ENCODE results near the gene IQSEC3. TPM values are rescaled to one million over a fixed set of nuclear protein-coding genes. Genes with fewer than 3 reads are reported as not detected.
"Not testable (repeated sequence)": the region's sequence is repeated elsewhere in the genome, so short reads cannot be mapped to it uniquely, and the experiment has no call there.

IQSEC3 gene
- polyA plus RNA-seq, 2 donors, result 0.13 to 0.14 TPM

DNA sequence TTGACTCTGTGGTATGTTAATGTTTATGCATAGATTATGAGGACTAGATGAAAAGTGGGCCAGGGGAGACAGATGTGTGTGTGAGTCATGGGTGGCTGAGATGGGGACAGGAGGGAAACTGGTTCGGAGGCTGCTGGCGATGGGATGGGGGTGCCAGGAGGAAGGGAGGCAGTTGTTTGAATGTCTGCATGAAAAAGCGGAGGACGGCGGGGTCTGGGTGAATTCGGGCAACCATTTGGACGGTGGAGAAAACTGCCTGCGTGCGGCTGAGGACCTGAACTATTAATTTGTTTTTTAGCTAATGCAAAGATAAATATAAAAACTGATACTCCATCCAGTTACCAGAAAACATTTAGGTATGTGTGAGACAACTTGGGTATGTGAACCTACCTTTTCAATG, 27.8 kb upstream of the IQSEC3 start:
- WGBS, 2 donors, result 78 to 81% methylated on average over 8 to 9 of the region's 9 CpGs

DNA sequence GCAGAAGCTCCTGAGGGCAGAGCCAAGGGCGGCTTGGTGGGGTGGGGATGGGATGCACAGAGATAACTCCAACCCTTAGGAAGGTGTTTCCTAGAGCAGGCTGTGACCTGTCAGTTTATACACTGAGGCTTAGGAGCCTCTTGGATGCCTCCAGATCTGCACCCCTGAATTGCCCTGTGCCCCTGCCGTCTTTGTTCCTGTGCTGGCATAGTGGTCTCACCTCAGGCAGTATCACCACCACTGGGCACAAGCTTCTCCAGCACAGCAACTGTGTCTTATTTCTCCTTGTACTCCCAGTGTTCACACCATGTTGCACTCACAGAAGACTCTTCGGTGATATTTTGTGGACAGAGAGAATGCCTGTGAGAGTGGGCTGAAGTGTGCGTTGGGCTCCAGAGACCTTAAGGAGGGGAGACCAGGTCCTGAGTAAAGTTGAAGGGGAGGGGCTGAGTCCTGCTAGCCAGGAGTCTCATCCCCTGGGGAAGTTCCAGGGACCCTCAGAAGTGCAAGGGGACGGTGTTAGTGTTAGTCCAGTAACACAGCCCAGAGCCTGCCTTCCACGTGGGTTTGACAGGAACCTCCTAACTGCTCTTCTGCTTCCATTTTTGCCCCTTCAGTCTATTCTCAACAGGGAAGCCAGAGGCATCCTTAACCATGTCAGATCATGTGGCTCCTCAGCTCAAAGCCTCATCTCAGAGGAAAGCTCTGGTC, 26.9 kb upstream of the IQSEC3 start:
- not testable (repeated sequence) for H3K4me1 ChIP-seq (ENCODE audit: control insufficient read depth in 2 of 2, insufficient read depth in 2 of 2, low read length in 1 of 2); H3K27ac ChIP-seq (ENCODE audit: low read depth in 2 of 2, low read length in 1 of 2); H3K36me3 ChIP-seq (ENCODE audit: control insufficient read depth in 2 of 2, insufficient read depth in 2 of 2, low read length in 1 of 2); H3K9me3 ChIP-seq (ENCODE audit: control insufficient read depth in 2 of 2, insufficient read depth in 1 of 2, low read depth in 1 of 2, low read length in 1 of 2); H3K27me3 ChIP-seq (ENCODE audit: control insufficient read depth in 1 of 2, insufficient read depth in 2 of 2, low read length in 2 of 2); H3K4me3 ChIP-seq (ENCODE audit: low read depth in 1 of 2, low read length in 2 of 2)
- WGBS, 2 donors, result 64 to 78% methylated on average over 5 to 6 of the region's 6 CpGs

More for the DNA sequence above, 27.8 kb upstream of the IQSEC3 start:
- H3K9me3 ChIP-seq (ENCODE audit: control insufficient read depth in 2 of 2, insufficient read depth in 1 of 2, low read depth in 1 of 2, low read length in 1 of 2); H3K4me1 ChIP-seq (ENCODE audit: control insufficient read depth in 2 of 2, insufficient read depth in 2 of 2, low read length in 1 of 2); H3K36me3 ChIP-seq (ENCODE audit: control insufficient read depth in 2 of 2, insufficient read depth in 2 of 2, low read length in 1 of 2); H3K4me3 ChIP-seq (ENCODE audit: low read depth in 1 of 2, low read length in 2 of 2); H3K27me3 ChIP-seq (ENCODE audit: control insufficient read depth in 1 of 2, insufficient read depth in 2 of 2, low read length in 2 of 2); H3K27ac ChIP-seq (ENCODE audit: low read depth in 2 of 2, low read length in 1 of 2): not testable (repeated sequence)

DNA sequence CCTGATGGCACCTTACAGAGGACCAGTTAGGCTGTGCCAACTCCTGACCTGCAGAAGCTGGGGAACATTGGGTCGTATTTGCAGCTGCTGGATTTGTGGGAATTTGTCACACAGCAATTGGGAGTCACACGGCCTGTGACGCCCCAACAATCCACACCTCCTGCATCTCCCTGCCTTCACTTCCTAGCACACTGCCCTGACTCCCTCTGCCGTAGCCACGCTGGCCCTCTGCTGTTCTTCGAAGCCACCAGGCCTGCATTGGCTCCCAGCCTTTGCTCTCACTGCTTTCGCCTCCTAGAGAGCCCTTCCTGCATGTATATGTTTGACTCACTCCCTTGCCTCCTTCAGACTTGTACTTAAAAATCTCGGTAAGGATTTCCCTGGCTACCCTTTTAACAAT, 22.2 kb upstream of the IQSEC3 start:
- 74 to 88% methylated on average over 5 to 8 of the region's 8 CpGs for WGBS, 2 donors
- H3K4me3 ChIP-seq (ENCODE audit: low read depth in 1 of 2, low read length in 2 of 2); H3K4me1 ChIP-seq (ENCODE audit: control insufficient read depth in 2 of 2, insufficient read depth in 2 of 2, low read length in 1 of 2); H3K9me3 ChIP-seq (ENCODE audit: control insufficient read depth in 2 of 2, insufficient read depth in 1 of 2, low read depth in 1 of 2, low read length in 1 of 2); H3K36me3 ChIP-seq (ENCODE audit: control insufficient read depth in 2 of 2, insufficient read depth in 2 of 2, low read length in 1 of 2); H3K27me3 ChIP-seq (ENCODE audit: control insufficient read depth in 1 of 2, insufficient read depth in 2 of 2, low read length in 2 of 2); H3K27ac ChIP-seq (ENCODE audit: low read depth in 2 of 2, low read length in 1 of 2): not testable (repeated sequence)

DNA sequence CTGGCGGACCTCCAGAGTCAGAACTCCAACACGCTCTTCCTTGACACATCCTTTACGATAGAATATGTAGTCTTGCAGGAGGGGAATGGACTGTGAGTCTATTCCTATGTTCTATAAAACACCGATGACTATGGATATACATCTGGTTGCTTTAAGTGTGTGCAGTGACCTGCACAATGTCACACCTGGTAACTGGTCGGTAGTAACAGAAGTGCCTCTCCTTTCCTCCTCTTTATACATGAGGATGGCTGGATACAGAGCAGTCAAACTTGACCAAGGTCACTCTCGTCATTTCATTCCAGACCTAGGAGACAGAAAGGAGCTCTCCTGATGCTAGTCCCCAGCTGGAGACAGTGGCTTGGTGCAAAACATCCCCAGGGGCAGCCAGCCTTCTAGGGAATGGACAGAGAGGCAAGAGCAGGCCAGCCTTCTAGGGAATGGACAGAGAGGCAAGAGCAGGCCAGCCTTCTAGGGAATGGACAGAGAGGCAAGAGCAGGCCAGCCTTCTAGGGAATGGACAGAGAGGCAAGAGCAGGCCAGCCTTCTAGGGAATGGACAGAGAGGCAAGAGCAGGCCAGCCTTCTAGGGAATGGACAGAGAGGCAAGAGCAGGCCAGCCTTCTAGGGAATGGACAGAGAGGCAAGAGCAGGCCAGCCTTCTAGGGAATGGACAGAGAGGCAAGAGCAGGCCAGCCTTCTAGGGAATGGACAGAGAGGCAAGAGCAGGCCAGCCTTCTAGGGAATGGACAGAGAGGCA, 21.2 kb upstream of the IQSEC3 start:
- WGBS, 2 donors, result 83% methylated on average over 5 to 6 of the region's 6 CpGs
- not testable (repeated sequence) for H3K9me3 ChIP-seq (ENCODE audit: control insufficient read depth in 2 of 2, insufficient read depth in 1 of 2, low read depth in 1 of 2, low read length in 1 of 2); H3K4me1 ChIP-seq (ENCODE audit: control insufficient read depth in 2 of 2, insufficient read depth in 2 of 2, low read length in 1 of 2); H3K27me3 ChIP-seq (ENCODE audit: control insufficient read depth in 1 of 2, insufficient read depth in 2 of 2, low read length in 2 of 2); H3K27ac ChIP-seq (ENCODE audit: low read depth in 2 of 2, low read length in 1 of 2); H3K4me3 ChIP-seq (ENCODE audit: low read depth in 1 of 2, low read length in 2 of 2); H3K36me3 ChIP-seq (ENCODE audit: control insufficient read depth in 2 of 2, insufficient read depth in 2 of 2, low read length in 1 of 2)

DNA sequence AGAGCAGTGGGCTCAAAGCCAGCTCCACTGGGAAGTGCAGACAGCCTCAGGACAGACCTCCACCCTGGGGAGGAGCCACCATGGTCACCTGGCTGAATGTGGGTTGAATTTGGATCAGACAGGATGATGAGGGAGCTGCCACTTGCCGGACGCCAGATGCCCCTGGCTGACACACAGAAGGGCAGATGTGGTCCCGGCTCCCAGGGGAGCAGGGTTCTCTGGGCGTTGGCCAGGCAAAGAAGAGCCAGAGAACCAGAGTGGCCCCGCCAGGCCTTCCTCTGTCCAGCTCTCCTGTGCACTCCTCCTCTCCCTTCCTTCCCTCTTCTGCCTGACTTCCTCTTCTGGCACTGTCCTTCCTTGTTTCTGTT, 20.6 kb upstream of the IQSEC3 start:
- H3K27ac ChIP-seq (ENCODE audit: low read depth in 2 of 2, low read length in 1 of 2); H3K36me3 ChIP-seq (ENCODE audit: control insufficient read depth in 2 of 2, insufficient read depth in 2 of 2, low read length in 1 of 2); H3K9me3 ChIP-seq (ENCODE audit: control insufficient read depth in 2 of 2, insufficient read depth in 1 of 2, low read depth in 1 of 2, low read length in 1 of 2); H3K4me3 ChIP-seq (ENCODE audit: low read depth in 1 of 2, low read length in 2 of 2); H3K4me1 ChIP-seq (ENCODE audit: control insufficient read depth in 2 of 2, insufficient read depth in 2 of 2, low read length in 1 of 2); H3K27me3 ChIP-seq (ENCODE audit: control insufficient read depth in 1 of 2, insufficient read depth in 2 of 2, low read length in 2 of 2): not testable (repeated sequence)
- WGBS, 2 donors, result 67 to 69% methylated on average over 4 to 5 of the region's 5 CpGs

DNA sequence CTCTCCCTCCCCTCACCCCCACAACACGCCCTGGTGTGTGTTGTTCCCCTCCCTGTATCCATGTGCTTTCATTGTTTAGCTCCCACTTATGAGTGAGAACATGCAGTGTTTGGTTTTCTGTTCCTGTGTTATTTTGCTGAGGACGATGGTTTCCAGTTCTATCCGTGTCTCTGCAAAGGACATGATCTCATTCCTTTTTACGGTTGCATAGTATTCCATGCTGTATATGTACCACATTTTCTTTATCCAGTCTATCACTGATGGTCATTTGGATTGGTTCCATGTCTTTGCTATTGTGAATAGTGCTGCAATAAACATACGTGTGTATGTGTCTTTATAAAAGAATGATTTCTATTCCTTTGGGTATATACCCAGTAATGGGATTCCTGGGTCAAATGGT, 20.0 kb upstream of the IQSEC3 start:
- H3K4me3 ChIP-seq (ENCODE audit: low read depth in 1 of 2, low read length in 2 of 2), result not testable (repeated sequence)
- 66 to 69% methylated on average over 5 of the region's 5 CpGs for WGBS, 2 donors

DNA sequence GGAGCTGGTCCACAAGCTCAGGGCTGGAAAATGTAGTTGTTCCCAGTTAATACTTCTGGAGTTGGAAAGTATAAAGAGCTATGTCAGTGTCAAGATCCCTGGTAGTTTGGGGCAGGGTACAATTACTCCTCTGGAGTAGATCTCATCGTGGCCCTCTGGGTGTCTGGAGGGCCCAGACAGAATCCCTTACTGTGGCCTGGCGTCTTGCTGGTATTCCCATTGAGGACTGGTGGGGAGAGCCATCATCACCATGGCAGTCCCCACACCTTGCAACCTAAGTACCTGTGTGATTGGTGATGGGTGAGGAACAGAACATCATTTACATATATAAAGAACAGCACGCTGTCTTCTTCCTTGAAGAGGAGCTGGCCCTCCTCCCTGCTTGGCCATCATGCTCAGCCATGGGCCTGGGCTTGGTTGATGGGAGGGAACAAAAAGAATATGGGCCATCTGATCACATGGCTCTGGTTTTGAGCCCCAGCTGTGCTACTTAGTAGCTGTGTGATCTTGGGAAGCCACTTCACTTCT, 18.8 kb upstream of the IQSEC3 start:
- not testable (repeated sequence) for H3K4me3 ChIP-seq (ENCODE audit: low read depth in 1 of 2, low read length in 2 of 2); H3K9me3 ChIP-seq (ENCODE audit: control insufficient read depth in 2 of 2, insufficient read depth in 1 of 2, low read depth in 1 of 2, low read length in 1 of 2); H3K27me3 ChIP-seq (ENCODE audit: control insufficient read depth in 1 of 2, insufficient read depth in 2 of 2, low read length in 2 of 2); H3K4me1 ChIP-seq (ENCODE audit: control insufficient read depth in 2 of 2, insufficient read depth in 2 of 2, low read length in 1 of 2); H3K36me3 ChIP-seq (ENCODE audit: control insufficient read depth in 2 of 2, insufficient read depth in 2 of 2, low read length in 1 of 2); H3K27ac ChIP-seq (ENCODE audit: low read depth in 2 of 2, low read length in 1 of 2)
- WGBS, 2 donors, result 62 to 71% methylated on average over 3 of the region's 3 CpGs

More for the DNA sequence above, 20.0 kb upstream of the IQSEC3 start:
- not testable (repeated sequence) for H3K9me3 ChIP-seq (ENCODE audit: control insufficient read depth in 2 of 2, insufficient read depth in 1 of 2, low read depth in 1 of 2, low read length in 1 of 2); H3K36me3 ChIP-seq (ENCODE audit: control insufficient read depth in 2 of 2, insufficient read depth in 2 of 2, low read length in 1 of 2); H3K4me1 ChIP-seq (ENCODE audit: control insufficient read depth in 2 of 2, insufficient read depth in 2 of 2, low read length in 1 of 2); H3K27ac ChIP-seq (ENCODE audit: low read depth in 2 of 2, low read length in 1 of 2); H3K27me3 ChIP-seq (ENCODE audit: control insufficient read depth in 1 of 2, insufficient read depth in 2 of 2, low read length in 2 of 2)

DNA sequence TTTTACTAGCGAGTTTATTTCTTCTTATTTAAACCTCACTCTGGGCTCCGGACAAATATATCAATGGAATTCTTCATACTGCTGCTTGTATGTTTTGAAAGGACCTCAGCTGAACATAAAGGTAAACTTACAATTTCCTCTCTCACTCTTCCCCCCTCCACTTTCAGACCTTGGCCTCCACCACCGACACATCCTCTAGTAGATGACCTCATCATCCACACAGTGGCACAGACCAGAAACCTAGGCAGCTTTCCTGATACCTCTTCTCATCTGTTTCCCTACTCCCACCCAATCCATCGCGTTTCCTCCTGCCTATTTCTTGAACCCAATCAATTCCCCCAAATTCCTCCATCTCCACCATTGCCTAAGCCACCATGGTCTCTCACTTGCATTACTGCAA, 17.4 kb upstream of the IQSEC3 start:
- not testable (repeated sequence) for H3K27me3 ChIP-seq (ENCODE audit: control insufficient read depth in 1 of 2, insufficient read depth in 2 of 2, low read length in 2 of 2); H3K4me1 ChIP-seq (ENCODE audit: control insufficient read depth in 2 of 2, insufficient read depth in 2 of 2, low read length in 1 of 2); H3K36me3 ChIP-seq (ENCODE audit: control insufficient read depth in 2 of 2, insufficient read depth in 2 of 2, low read length in 1 of 2); H3K9me3 ChIP-seq (ENCODE audit: control insufficient read depth in 2 of 2, insufficient read depth in 1 of 2, low read depth in 1 of 2, low read length in 1 of 2); H3K4me3 ChIP-seq (ENCODE audit: low read depth in 1 of 2, low read length in 2 of 2); H3K27ac ChIP-seq (ENCODE audit: low read depth in 2 of 2, low read length in 1 of 2)
- WGBS, 2 donors, result 70 to 73% methylated on average over 5 of the region's 5 CpGs

DNA sequence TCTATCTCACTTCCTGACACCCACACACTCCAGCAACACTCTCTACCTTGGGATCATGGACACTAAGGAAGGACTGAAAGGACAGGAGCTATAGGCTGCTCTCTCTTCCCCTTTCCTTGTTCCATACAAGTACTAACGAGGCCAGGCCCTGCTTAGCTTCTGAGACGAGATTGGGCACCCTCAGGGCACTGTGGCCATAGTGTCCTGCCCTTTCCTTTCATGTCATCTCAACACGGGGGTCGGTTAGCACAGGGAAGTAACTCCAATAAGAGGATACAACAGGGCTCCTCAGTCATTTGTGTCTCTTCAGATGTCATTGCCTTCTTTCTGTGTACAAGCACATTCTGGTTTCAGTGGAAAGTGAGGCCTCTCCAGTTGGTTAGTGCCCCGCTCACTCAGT, 15.5 kb upstream of the IQSEC3 start:
- H3K4me3 ChIP-seq (ENCODE audit: low read depth in 1 of 2, low read length in 2 of 2); H3K36me3 ChIP-seq (ENCODE audit: control insufficient read depth in 2 of 2, insufficient read depth in 2 of 2, low read length in 1 of 2); H3K27ac ChIP-seq (ENCODE audit: low read depth in 2 of 2, low read length in 1 of 2); H3K4me1 ChIP-seq (ENCODE audit: control insufficient read depth in 2 of 2, insufficient read depth in 2 of 2, low read length in 1 of 2); H3K9me3 ChIP-seq (ENCODE audit: control insufficient read depth in 2 of 2, insufficient read depth in 1 of 2, low read depth in 1 of 2, low read length in 1 of 2); H3K27me3 ChIP-seq (ENCODE audit: control insufficient read depth in 1 of 2, insufficient read depth in 2 of 2, low read length in 2 of 2): not testable (repeated sequence)
- 52 to 64% methylated on average over 5 of the region's 5 CpGs for WGBS, 2 donors

DNA sequence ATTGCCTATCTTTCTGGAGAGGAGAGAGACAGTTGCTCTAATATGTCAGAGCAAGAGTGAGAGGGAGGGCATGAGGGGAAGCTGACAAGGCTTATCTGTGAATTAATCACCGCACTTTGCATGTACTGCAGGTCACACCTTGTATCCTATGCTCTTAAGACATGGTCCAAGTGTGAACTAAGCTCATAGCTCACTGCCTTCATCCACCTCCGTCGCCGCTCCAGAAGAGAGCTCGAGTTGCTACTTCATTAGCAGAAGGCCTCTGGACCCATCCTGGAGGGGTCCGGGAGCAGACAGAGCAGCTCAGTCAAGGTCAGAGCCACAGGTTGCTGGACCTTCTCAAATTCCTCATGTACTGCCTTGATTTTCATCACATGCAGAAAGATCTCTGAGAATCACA, 14.6 kb upstream of the IQSEC3 start:
- not testable (repeated sequence) for H3K9me3 ChIP-seq (ENCODE audit: control insufficient read depth in 2 of 2, insufficient read depth in 1 of 2, low read depth in 1 of 2, low read length in 1 of 2); H3K36me3 ChIP-seq (ENCODE audit: control insufficient read depth in 2 of 2, insufficient read depth in 2 of 2, low read length in 1 of 2); H3K27ac ChIP-seq (ENCODE audit: low read depth in 2 of 2, low read length in 1 of 2); H3K4me3 ChIP-seq (ENCODE audit: low read depth in 1 of 2, low read length in 2 of 2); H3K4me1 ChIP-seq (ENCODE audit: control insufficient read depth in 2 of 2, insufficient read depth in 2 of 2, low read length in 1 of 2); H3K27me3 ChIP-seq (ENCODE audit: control insufficient read depth in 1 of 2, insufficient read depth in 2 of 2, low read length in 2 of 2)
- WGBS, 2 donors, result 70 to 74% methylated on average over 6 of the region's 6 CpGs

Data from esophagus (tissue), 2 donors.